GM19463 (cell line): Measurements from ENCODE around the gene PDZD7.
"Not testable (repeated sequence)": the region's sequence is repeated elsewhere in the genome, so short reads cannot be mapped to it uniquely, and the experiment has no call there.

Experiments used
- ATAC-seq: cut with Tn5 transposase; IDR thresholded peaks from one replicate; pipeline ENCODE4 v1.9.1; 2021; ENCODE audit warnings: mild to moderate bottlenecking, moderate library complexity; ENCODE audit not compliant: unreplicated experiment

PDZD7 gene

GRCh38 chr10:100985336-100985735 lies 45.6 kb downstream of the PDZD7 start:
- ATAC-seq, result no peak

- ATAC-seq, result no peak
Measured at GRCh38 chr10:100984672-100985177, 46.2 kb downstream of the PDZD7 start.

- ATAC-seq, result no peak
Measured at GRCh38 chr10:100983868-100984671, 46.9 kb downstream of the PDZD7 start.

- no peak for ATAC-seq
Measured at GRCh38 chr10:100982916-100983830, 47.8 kb downstream of the PDZD7 start.

GRCh38 chr10:100981178-100981772 lies 49.7 kb downstream of the PDZD7 start:
- ATAC-seq, result no peak

- no peak for ATAC-seq
Measured at GRCh38 chr10:100980711-100981110, 50.2 kb downstream of the PDZD7 start.

GRCh38 chr10:100980311-100980710 lies 50.6 kb downstream of the PDZD7 start:
- no peak for ATAC-seq

- no peak for ATAC-seq
Measured at GRCh38 chr10:100979791-100980272, 51.1 kb downstream of the PDZD7 start.

GRCh38 chr10:100978901-100979195 lies 52.1 kb downstream of the PDZD7 start:
- ATAC-seq, result no peak

GRCh38 chr10:100978121-100978900 lies 52.6 kb downstream of the PDZD7 start:
- ATAC-seq, result no peak

- no peak for ATAC-seq
Measured at GRCh38 chr10:100977436-100977835, 53.5 kb downstream of the PDZD7 start.

- ATAC-seq, result no peak
Measured at GRCh38 chr10:100976906-100977305, 54.0 kb downstream of the PDZD7 start.

GRCh38 chr10:100975397-100975796 lies 55.5 kb downstream of the PDZD7 start:
- not testable (repeated sequence) for ATAC-seq

- no peak for ATAC-seq
Measured at GRCh38 chr10:100972904-100973535, 57.9 kb downstream of the PDZD7 start.

GRCh38 chr10:100972115-100972903 lies 58.6 kb downstream of the PDZD7 start:
- ATAC-seq, result no peak

- ATAC-seq, result no peak
Measured at GRCh38 chr10:100970914-100971811, 59.8 kb downstream of the PDZD7 start.

- ATAC-seq, result no peak
Measured at GRCh38 chr10:100970076-100970913, 60.6 kb downstream of the PDZD7 start.
